Loucy (cell line): ENCODE measurements around the gene MAPK8IP1.

Experiments used
- EZH2phosphoT487 ChIP-seq: fragments of 200-600 bp; IDR thresholded peaks from 2 replicates; pipeline ENCODE4 v1.6.1; 2018; ENCODE audit warnings: antibody characterized with exemption, mild to moderate bottlenecking, moderate library complexity, borderline replicate concordance
- TF ChIP-seq, protein P1 (sequence below): fragments of 200-600 bp; sonication (generic); conservative IDR thresholded peaks from 2 replicates; pipeline ENCODE4 v1.5.1; 2014; ENCODE audit warnings: mild to moderate bottlenecking, antibody characterized with exemption, low read length

DNA sequence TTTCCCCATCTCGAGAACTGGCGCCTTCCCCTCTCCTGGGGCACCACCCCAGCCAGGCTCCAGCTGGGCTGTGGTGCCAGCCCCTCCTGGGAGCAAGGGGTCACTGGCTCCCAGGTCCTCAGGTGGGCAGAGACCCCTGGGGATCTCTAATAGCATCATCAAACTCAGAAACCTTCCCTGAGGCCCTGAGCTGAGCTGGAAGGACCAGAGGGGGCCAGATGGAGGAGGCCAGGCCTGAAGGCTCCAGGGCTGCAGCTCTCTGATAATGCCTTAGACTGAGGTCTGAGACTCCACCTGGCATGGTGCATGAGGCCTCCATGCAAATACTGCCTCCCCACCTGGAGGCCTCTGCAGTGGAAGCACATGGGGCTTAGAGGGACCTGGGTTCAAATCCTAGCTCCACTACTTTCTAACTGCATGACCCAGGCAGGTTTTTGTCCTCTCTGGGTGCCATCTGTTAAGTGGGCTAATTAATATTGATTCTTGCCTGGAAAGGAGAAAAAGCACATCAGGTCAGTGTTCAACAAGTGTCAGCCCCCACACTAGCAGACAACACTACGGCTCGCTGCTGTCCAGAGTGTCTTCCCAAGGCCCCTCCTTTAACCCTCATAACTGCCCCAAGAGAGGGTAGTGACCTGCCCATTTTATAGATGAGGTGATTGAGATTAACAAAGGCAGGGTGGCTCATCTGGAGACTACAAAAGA, 1.5 kb downstream of the MAPK8IP1 start:
- TF ChIP-seq, protein P1, sequence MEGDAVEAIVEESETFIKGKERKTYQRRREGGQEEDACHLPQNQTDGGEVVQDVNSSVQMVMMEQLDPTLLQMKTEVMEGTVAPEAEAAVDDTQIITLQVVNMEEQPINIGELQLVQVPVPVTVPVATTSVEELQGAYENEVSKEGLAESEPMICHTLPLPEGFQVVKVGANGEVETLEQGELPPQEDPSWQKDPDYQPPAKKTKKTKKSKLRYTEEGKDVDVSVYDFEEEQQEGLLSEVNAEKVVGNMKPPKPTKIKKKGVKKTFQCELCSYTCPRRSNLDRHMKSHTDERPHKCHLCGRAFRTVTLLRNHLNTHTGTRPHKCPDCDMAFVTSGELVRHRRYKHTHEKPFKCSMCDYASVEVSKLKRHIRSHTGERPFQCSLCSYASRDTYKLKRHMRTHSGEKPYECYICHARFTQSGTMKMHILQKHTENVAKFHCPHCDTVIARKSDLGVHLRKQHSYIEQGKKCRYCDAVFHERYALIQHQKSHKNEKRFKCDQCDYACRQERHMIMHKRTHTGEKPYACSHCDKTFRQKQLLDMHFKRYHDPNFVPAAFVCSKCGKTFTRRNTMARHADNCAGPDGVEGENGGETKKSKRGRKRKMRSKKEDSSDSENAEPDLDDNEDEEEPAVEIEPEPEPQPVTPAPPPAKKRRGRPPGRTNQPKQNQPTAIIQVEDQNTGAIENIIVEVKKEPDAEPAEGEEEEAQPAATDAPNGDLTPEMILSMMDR = no peak
- no peak for TF ChIP-seq EZH2phosphoT487
